ENCODE measurements around the gene RAB7B. TPM values are rescaled to one million over a fixed set of nuclear protein-coding genes. Genes with fewer than 3 reads are reported as not detected.

The RAB7B gene
- total RNA-seq, 1 donor from 2014 or later = not detected

GRCh38 chr1:205967554-205968335 lies 35.5 kb downstream of the RAB7B start:
- H3K27me3 Mint-ChIP-seq = peaks cover 35% of the 10 kb centered on the region
- H3K4me3 Mint-ChIP-seq (ENCODE audit: low read depth) = no peak overlapping the region
- H3K27ac Mint-ChIP-seq = no peak overlapping the region
- no peak for DNase-seq (ENCODE audit: low spot score, unreplicated experiment)
- TF ChIP-seq CTCF (IDR thresholded peaks at IDR 0.05; ENCODE audit: unreplicated experiment) = no peak
- H3K9me3 Mint-ChIP-seq (ENCODE audit: low read depth) = no peaks in the 10 kb centered on the region
- H3K4me1 Mint-ChIP-seq (ENCODE audit: low read depth) = peaks cover 3% of the 10 kb centered on the region
- H3K36me3 Mint-ChIP-seq (ENCODE audit: insufficient read depth) = no peaks in the 10 kb centered on the region

- H3K9me3 Mint-ChIP-seq (ENCODE audit: low read depth) = no peaks in the 10 kb centered on the region
- H3K4me1 Mint-ChIP-seq (ENCODE audit: low read depth) = peaks cover 3% of the 10 kb centered on the region
- peaks cover 50% of the 10 kb centered on the region for H3K27me3 Mint-ChIP-seq
- TF ChIP-seq CTCF (IDR thresholded peaks at IDR 0.05; ENCODE audit: unreplicated experiment) = no peak
- no peak overlapping the region for H3K27ac Mint-ChIP-seq
- H3K36me3 Mint-ChIP-seq (ENCODE audit: insufficient read depth) = no peaks in the 10 kb centered on the region
- H3K4me3 Mint-ChIP-seq (ENCODE audit: low read depth) = no peak overlapping the region
- DNase-seq (ENCODE audit: low spot score, unreplicated experiment) = no peak
These were observed 37.9 kb downstream of the RAB7B start for GRCh38 chr1:205965036-205965884.

GRCh38 chr1:205963352-205964155 lies 39.6 kb downstream of the RAB7B start:
- H3K9me3 Mint-ChIP-seq (ENCODE audit: low read depth) = no peaks in the 10 kb centered on the region
- peaks cover 59% of the 10 kb centered on the region for H3K27me3 Mint-ChIP-seq
- H3K4me3 Mint-ChIP-seq (ENCODE audit: low read depth) = no peak overlapping the region
- H3K36me3 Mint-ChIP-seq (ENCODE audit: insufficient read depth) = no peaks in the 10 kb centered on the region
- no peak for TF ChIP-seq CTCF (IDR thresholded peaks at IDR 0.05; ENCODE audit: unreplicated experiment)
- peaks cover 5% of the 10 kb centered on the region for H3K4me1 Mint-ChIP-seq (ENCODE audit: low read depth)
- no peak overlapping the region for H3K27ac Mint-ChIP-seq
- no peak for DNase-seq (ENCODE audit: low spot score, unreplicated experiment)

- Mint-ChIP-seq H3K27me3 (peaks cover 58% of the 10 kb centered on the region), H3K4me3 (ENCODE audit: low read depth) (no peak overlapping the region), H3K27ac (no peak overlapping the region), H3K4me1 (ENCODE audit: low read depth) (peaks cover 5% of the 10 kb centered on the region), H3K36me3 (ENCODE audit: insufficient read depth) (no peaks in the 10 kb centered on the region), H3K9me3 (ENCODE audit: low read depth) (no peaks in the 10 kb centered on the region)
- TF ChIP-seq CTCF (IDR thresholded peaks at IDR 0.05; ENCODE audit: unreplicated experiment) = no peak
- DNase-seq (ENCODE audit: low spot score, unreplicated experiment) = no peak
These were observed 40.4 kb downstream of the RAB7B start for GRCh38 chr1:205962821-205963221.

All from progenitor cell of endocrine pancreas (in vitro differentiated cells).